HG03108 (cell line): ENCODE measurements around the gene SELENOI.
A peak's percentile ranks its signal among the peaks of the same experiment; 100 is the strongest.
"Not testable (repeated sequence)": the region's sequence is repeated elsewhere in the genome, so short reads cannot be mapped to it uniquely, and the experiment has no call there.

Experiments
- ATAC-seq: cut with Tn5 transposase; IDR thresholded peaks from one replicate; pipeline ENCODE4 v1.9.1; 2021; ENCODE audit warnings: moderate library complexity; ENCODE audit not compliant: unreplicated experiment

The SELENOI gene, protein sequence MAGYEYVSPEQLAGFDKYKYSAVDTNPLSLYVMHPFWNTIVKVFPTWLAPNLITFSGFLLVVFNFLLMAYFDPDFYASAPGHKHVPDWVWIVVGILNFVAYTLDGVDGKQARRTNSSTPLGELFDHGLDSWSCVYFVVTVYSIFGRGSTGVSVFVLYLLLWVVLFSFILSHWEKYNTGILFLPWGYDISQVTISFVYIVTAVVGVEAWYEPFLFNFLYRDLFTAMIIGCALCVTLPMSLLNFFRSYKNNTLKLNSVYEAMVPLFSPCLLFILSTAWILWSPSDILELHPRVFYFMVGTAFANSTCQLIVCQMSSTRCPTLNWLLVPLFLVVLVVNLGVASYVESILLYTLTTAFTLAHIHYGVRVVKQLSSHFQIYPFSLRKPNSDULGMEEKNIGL

DNA sequence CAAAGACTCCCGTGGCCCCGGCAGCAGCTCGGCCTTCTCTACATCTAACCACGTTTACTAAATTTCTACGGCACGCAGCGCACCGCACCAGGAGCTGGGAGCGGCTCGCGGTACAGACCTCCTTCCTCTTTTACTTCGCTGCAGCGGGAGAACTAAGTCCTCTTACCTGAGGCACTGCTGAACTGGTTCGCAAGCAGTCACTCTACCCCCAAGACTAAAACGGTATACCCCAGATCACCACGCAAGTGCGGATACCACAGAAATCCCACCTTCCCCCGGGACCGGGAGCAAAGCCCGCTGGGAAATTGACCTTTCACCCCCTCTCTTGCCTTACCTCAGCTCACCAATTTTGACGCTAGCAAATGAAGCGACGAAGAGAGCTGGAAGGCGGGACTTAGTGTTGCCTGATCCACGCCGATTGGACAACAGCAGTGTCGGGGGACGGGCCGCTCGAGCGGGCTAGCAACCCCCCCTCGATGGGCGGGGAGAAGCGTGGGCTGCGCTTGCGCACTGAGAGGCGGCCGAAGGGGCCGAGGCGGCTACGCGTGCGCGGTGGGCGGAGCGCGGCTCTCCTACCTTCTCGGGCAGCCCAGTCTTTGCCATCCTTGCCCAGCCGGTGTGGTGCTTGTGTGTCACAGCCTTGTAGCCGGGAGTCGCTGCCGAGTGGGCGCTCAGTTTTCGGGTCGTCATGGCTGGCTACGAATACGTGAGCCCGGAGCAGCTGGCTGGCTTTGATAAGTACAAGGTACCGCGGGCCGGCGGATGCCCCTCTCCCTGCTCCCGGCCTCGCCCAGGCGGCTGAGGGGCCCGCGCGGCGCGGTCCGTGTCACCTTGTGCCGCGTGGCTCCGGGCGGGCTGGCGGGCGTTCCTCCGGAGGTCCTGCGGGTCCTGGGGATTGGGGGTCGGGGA lies at the start of gene SELENOI:
SELENOI (plus strand) TSS at position 599 of the 909 bp plus-strand sequence; CDS start at position 689, 90 bp downstream.
- ATAC-seq, result peak; percentile 92

DNA sequence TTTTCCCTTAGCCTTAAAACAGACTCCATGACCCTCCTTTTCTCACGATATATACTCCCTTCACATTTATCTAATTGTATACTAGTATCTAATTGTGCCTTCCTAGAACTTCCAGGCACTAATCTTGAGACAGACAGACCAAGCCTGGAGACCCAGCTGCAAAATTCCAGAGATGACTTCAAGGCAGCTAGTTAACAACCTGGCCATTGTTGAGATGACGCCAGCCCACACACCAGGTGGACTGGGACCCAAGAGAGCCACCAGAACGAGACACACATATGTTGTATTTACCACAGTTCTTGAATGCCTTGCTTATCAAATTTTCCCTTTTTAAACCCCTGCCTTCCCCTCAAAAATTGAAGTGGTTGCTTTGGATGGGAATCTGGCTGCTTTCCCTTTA lies 48.9 kb upstream of the SELENOI start:
- ATAC-seq, result no peak

DNA sequence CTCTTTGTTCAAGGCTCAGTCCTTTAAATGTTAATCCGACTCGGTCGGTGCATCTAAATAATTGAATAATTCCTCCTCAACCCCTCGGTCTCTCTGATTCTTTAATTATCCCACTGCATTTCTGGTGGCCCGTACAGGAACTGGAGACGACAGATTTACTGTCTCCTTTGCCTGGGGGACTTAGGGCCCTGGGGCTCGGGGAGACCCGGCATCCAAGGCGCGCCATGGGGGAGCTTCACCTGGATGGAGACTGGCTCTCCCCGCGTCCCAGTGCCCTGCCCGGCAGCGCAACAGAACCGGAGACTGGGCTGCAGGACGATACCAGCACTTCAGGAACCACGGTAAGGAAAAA lies 47.7 kb upstream of the SELENOI start:
- no peak for ATAC-seq

DNA sequence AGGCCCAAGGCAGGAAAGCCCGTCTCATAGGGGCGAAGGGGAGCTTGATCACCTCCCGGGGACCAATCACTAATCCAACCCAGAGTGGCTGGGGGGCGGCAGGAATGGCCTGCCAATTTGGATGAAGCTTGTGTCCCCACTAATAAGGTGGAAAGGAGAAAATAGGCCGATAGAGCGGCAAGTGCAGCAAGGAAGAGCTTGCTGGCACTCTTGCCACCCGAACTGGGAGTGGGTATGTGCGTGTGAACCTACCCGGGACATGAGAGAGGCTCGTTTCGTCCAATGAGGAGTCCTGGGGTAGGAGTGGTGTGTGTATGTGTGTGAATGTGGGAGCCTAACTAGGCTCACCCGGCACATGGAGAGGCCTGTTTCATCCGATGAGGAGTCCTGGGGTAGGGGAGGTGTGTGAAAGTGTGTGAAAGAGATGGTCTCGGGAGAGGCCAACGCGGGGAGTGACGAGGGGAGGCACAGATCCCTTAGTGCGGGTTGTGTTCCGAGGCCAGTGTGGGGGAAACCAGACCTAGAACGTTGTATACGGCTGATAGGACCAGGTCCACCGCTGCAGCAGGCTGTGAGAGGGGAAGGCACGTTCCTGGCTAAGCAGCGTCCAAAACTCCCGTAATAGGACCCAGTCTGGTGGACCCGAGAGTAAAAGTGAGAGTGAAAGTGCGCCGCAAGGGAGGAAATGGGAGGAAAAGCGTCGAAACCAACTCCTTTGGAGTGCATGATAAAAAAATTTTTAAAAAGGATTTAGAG lies 47.1 kb upstream of the SELENOI start:
- ATAC-seq, result no peak

DNA sequence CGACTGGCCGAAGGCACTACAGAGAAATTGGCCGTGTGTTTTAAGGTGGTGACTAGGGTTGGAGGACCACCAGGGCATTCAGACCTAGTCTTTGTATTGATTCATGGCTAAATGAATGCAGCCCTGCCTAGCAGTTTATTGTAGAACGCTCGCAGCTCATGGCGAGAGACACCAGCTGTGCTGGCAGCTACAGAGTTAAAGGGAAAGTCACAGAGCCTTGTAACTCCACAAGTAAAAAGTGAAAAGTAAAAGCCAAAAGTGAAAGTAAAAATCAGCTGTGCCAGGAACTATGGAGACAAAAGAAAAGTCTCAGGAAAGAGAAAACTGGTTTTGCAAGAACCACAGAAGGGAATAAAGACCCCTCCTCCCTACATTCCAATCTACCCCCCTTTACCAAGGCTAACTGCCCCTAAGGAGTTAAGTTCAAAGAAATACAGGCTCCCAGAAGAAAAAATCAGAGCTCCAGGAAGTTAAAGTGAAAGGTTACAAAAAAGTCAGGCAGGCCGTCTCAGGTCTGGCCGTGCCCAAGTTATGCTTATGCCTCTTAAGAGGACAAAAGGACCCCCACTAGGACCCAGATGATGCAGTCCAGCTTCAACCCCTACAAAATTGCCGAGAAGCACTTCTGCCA lies 46.4 kb upstream of the SELENOI start:
- no peak for ATAC-seq

DNA sequence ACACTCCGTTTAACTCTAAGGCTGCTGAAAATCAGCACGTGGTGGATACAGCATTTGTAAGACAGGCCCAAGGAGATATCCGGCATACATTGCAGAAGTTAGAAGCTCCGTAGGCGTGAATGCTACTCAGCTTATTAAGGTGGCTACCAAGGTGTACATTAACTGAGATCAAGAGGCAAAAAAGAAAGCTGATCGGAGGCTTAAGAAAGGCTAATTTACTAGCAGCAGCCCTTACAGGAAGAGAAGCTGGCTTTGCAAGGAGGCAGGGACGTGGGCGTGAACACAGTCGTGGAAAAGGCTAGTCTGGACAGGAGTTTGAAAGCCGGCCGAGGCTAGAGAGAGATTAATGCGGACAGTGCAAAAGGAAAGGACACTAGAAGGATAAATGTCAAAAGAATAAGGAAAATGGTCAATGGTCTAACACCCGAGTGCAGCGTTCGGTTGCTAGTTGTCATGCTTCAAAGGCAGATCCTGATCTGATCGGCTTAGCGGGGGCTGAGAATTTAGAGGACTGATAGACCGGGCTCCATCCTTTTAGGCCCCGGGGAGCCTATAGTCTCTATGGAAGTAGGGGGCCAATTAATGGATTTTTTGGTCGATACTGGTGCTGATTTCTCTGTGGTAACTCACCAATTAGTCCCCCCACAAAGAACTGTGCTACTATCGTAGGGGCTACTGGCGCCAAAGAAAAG lies 45.6 kb upstream of the SELENOI start:
- ATAC-seq, result no peak

DNA sequence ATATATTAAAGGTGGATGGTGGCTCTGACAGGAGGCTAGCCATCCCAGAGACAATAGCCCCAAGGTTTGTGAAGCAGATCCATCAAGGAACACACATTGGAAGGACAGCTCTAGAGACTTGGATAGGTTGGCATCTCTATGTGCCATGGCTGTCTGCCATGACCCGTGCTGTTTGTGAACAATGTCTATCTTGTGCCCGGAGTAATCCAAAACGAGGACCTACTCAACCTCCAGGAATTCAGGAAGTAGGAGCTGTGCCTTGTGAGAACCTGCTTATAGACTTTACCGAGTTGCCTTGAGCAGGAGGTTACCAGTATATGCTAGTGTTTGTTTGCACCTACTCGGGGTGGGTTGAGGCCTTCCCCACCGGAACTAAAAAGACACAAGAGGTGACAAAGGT lies 43.1 kb upstream of the SELENOI start:
- no peak for ATAC-seq

DNA sequence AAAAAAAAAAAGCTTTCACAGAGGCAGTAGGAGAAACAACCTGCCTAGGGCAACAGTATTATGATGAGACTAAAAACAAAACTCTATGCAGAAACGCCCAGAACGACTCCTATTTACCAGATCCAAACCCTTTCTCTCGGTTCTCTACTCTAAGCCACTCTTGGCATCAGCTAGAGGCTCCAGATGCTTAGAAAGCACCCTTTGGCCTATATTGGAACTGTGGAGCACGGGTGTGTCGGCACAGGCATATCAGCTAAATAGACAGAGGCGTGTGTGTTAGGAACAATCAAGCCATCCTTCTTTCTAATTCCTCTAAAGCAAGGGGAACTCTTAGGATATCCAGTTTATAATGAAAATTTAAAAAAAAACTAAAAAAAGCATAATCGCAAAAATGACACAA lies 40.8 kb upstream of the SELENOI start:
- ATAC-seq, result not testable (repeated sequence)

DNA sequence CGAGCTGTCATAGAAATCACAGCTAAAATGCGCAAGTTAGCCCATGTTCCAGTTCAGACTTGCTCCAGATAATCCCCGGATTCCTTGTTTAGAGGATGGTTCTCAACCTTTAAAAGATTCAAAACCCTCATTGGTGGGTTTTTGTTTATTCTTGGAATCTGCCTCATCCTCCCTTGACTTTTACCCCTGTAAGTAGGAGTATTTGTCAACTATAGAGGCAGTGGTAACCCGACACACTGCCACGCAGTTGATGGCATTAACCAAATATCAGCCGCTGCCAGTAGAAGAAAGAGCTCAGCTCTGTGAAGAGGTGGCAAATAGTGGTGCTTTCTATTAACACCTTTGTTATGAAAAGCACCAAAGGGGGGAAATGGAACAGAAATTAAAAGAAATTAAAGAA lies 40.4 kb upstream of the SELENOI start:
- ATAC-seq, result no peak

DNA sequence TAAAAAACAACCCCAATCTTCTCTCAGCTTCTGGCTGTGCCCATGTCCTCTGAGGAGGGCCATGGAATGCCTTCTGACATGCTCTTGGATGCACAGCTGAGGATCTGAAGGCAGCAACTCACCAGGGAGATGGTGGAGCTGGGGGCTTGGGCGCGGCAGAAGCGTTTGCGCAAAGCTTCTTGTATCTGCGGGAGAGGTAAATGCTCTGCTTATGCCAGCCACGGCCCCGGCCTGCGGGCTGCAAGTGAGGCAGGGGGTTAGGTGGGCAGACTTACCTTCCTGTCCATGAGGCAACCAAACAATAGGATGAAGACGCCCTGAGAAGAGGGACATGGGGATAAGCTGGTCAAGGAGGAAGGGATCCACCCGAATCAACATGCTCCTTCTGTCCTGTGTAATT lies 36.0 kb upstream of the SELENOI start:
- no peak for ATAC-seq

DNA sequence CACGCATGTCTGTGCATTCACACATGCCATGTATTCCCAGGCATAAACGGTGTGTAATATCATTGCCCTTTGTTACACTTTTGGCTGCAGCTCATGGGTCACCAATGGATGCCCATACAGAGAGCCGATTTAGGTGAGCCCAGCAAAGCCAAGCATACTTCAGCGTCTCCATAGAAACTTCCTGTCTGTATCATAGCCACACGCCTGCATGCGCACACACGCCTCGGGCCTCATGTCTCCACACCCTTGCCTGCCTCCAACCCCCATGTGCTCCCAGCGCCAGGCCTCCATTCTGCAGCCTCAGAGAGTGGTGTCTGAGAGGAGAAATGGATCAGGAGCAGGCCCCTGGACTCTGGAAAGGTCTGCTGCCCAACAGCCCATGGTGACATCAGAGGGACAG lies 33.5 kb upstream of the SELENOI start:
- ATAC-seq, result no peak

DNA sequence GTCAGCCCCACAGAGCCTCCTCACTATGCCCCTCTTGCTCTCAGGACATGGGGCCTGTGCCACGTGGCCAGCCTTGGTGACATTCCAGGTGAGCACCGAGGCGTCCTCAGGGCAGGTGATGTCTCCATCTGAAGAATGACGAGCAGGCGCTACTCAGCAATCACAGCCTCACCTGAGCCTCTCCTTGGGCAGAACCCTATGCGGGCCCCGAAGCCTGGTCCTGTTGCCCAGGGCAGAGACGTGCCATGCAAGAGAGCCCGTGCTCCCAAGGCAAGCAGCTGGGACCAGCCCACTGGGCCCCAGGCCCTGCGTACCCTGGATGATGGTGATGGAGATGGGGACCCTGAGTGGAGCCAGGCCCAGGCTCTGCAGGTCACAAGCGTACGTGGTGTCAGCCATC lies 32.5 kb upstream of the SELENOI start:
- ATAC-seq, result no peak

DNA sequence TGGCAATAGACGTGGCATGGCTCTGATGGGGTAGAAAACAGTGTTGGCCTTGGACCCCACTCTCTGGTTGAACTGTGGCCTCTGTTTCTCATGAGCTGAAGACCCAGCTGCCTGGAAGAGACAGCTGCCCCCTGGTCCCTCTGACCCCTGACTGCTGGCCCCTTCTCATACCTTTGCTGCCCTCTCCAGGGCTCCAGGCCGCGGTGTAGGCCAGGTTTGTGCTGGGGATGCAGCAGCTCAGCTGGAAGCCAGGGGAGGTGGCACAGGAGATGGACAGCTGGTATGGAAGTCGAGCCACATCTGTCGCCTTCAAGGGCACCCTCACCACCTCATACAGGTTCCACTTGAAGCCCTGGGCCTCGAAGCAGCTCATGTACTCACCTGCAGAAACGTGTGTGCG lies 31.7 kb upstream of the SELENOI start:
- no peak for ATAC-seq

DNA sequence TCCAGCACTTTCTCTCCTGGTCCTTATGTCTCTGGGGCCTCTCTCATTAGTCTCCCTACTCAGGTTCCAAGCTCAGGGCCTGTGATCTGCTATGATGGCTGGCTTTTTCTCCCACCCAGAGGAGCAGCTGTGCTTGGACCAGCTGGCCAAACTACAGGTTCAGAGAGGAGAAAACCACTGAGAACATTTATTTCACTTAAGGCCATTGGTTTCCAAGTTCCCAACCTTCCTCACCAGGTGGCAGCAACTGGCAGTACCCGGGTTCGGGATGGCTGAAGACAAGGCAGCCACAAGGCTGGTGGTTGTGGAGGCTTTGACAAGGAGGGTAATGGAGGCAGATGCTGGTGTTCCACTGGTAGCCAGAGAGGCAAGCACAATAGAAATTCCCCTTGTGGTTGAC lies 29.9 kb upstream of the SELENOI start:
- ATAC-seq, result no peak

DNA sequence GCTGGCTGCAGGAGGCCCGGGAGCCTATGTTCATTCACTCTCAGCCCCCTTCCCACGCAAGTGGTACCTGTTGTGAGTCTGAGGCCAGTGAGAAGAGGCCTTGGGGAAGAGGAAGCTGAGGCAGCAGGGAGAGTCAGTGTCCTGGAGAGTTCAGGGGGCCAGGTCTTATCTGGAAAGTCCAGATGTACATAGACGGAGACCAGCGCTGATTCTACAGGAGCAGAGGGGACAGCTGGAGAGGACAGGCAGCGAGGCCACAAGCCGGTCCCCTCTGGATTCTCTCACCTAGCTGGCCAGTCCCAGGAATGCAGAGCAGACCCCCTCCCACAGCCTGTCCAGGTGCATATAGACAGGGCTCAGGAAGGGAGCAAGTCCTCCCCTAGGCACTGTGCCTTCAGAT lies 29.1 kb upstream of the SELENOI start:
- ATAC-seq, result no peak

DNA sequence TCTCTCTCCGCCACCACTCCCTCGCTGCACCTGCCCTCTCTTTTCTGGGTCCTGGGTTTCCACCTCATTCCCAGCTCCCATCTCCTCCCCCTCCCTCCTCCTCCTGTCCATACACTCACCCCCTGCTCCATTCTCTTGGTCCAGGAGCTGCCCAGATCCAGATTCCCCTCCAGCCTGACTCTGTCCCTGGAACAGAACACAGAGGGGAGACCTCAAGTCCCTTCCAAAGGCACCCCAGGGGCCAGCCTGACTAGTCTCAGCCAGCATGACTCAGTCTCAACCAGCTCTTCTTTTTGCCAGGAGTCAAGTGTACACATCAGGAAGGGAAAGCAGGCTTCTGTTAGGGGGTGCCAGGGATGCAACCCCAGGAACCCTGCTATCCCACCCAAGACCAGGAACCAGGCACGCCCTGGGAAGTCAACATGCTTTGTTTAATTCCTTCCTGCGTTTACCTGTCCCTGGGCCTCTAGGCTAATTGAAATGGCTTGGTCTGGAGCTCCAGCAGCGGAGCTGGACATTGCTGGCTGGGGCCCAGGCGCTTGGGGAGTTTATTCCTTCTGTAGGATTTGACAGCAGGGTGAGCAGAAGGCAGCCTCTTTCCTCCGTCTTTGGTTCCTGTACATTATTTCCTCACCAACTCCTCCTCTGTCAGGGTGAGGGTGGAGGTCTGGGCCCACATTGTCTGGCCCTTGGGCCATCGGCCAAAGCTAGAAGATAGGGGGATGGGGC lies 28.4 kb upstream of the SELENOI start:
- ATAC-seq, result no peak

DNA sequence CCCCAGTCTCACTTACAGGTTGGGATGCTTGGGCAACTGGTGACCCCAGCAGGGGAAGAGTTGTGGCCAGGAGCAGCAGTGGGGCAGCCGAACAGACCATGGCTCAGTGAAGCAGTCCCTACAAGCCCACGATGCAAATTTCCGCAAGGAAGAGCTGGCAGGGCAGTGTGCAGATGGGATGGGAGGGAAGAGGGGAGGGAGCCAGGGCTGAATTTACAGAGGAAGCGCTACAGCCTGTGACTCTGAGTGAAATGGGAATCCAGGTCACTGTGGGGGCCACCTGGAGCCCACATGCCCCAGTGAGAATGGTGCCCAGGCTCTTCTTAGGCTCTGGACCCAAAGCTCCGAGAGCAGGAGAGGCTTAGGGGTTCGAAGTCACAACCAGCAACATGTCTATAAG lies 27.0 kb upstream of the SELENOI start:
- no peak for ATAC-seq

DNA sequence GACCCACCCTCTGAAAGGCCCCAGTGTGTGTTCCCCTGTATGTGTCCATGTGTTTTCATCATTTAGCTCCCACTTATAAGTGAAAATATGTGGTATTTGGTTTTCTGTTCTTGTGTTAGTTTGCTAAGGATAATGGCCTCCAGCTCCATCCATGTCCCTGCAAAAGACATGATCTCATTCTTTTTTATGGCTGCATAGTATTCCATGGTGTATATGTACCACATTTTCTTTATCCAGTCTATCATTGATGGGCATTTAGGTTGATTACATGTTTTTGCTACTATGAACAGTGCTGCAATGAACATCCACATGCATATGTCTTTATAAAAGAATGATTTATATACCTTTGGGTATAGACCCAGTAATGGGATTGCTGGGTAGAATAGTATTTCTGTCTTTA lies 21.5 kb upstream of the SELENOI start:
- ATAC-seq, result not testable (repeated sequence)

DNA sequence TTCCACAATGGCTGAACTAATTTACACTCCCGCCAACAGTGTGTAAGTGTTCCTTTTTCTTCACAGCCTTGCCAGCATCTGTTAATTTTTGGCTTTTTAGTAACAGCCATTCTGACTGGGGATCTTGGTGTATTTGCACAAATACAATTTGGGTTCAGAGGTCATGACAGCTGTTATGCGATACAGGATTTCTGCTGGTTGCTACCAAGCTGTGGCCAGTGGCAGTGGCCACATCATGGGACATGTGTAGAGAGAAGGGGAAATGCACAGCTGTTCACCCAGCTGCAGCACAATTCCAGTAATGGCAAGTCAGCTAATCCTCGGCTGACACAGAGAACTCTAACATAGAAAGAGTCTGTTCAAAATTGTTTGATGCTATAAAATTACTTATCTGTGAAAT lies 21.0 kb upstream of the SELENOI start:
- no peak for ATAC-seq

DNA sequence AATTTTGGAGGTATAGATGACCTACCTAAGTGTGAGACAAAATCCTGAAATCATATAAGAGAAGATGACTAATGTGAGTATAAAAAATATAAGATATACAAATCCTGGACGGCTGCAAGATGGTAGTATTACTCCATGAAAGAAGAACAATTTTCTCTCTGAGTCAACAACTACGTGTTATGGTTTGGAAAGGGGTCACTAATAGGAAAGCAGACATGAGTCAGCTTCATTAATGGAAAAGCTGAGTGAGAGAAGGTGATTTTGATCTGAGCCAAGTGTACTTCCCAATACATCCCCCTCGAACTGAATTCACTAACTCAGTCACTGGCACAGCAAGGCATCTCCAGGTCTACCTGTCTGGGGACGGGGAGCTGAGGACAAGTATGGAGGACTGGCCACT lies 20.1 kb upstream of the SELENOI start:
- no peak for ATAC-seq
